ENCODE results near the gene BICC1. TPM values are rescaled to one million over a fixed set of nuclear protein-coding genes. Genes with fewer than 3 reads are reported as not detected.

Gene BICC1
- total RNA-seq, 1 donor from 2014 or later = 12.8 TPM

- no peak for DNase-seq (ENCODE audit: low spot score)
Measured at GRCh38 chr10:58706836-58707235, 194.2 kb downstream of the BICC1 start.

- DNase-seq (ENCODE audit: low spot score) = no peak
Measured at GRCh38 chr10:58712141-58712540, 199.5 kb downstream of the BICC1 start.

- DNase-seq (ENCODE audit: low spot score) = no peak
Measured at GRCh38 chr10:58712982-58713381, 200.3 kb downstream of the BICC1 start.

GRCh38 chr10:58714409-58714808, 201.7 kb downstream of the BICC1 start:
- DNase-seq (ENCODE audit: low spot score) = no peak

- peak; percentile 13 for DNase-seq (ENCODE audit: low spot score)
Measured at GRCh38 chr10:58715061-58715460, 202.4 kb downstream of the BICC1 start.

GRCh38 chr10:58718596-58718995, 205.9 kb downstream of the BICC1 start:
- no peak for DNase-seq (ENCODE audit: low spot score)

GRCh38 chr10:58721601-58722281, 209.1 kb downstream of the BICC1 start:
- no peak for DNase-seq (ENCODE audit: low spot score)

- peak; percentile 24 for DNase-seq (ENCODE audit: low spot score)
Measured at GRCh38 chr10:58723186-58723585, 210.5 kb downstream of the BICC1 start.

- no peak for DNase-seq (ENCODE audit: low spot score)
Measured at GRCh38 chr10:58723966-58724365, 211.3 kb downstream of the BICC1 start.

GRCh38 chr10:58724781-58725180, 212.1 kb downstream of the BICC1 start:
- DNase-seq (ENCODE audit: low spot score) = no peak

- no peak for DNase-seq (ENCODE audit: low spot score)
Measured at GRCh38 chr10:58725901-58726300, 213.2 kb downstream of the BICC1 start.

- no peak for DNase-seq (ENCODE audit: low spot score)
Measured at GRCh38 chr10:58727633-58728032, 215.0 kb downstream of the BICC1 start.

- DNase-seq (ENCODE audit: low spot score) = no peak
Measured at GRCh38 chr10:58731276-58731675, 218.6 kb downstream of the BICC1 start.

- DNase-seq (ENCODE audit: low spot score) = no peak
Measured at GRCh38 chr10:58733436-58733835, 220.8 kb downstream of the BICC1 start.

GRCh38 chr10:58734116-58734515, 221.4 kb downstream of the BICC1 start:
- no peak for DNase-seq (ENCODE audit: low spot score)

- no peak for DNase-seq (ENCODE audit: low spot score)
Measured at GRCh38 chr10:58734664-58735063, 222.0 kb downstream of the BICC1 start.

GRCh38 chr10:58735087-58735486, 222.4 kb downstream of the BICC1 start:
- no peak for DNase-seq (ENCODE audit: low spot score)

GRCh38 chr10:58740620-58741369, 228.1 kb downstream of the BICC1 start:
- no peak for DNase-seq (ENCODE audit: low spot score)

GRCh38 chr10:58741673-58742072, 229.0 kb downstream of the BICC1 start:
- peak; percentile 21 for DNase-seq (ENCODE audit: low spot score)

GRCh38 chr10:58742141-58742540, 229.5 kb downstream of the BICC1 start:
- no peak for DNase-seq (ENCODE audit: low spot score)

GRCh38 chr10:58743466-58744115, 230.9 kb downstream of the BICC1 start:
- DNase-seq (ENCODE audit: low spot score) = peak; percentile 69

- no peak for DNase-seq (ENCODE audit: low spot score)
Measured at GRCh38 chr10:58746474-58747185, 234.0 kb downstream of the BICC1 start.

Measured in umbilical cord (tissue), 2 donors.